Raji (cell line): ENCODE data around the gene GOPC.

Source experiments
- POLR2A ChIP-seq: IDR thresholded peaks from 2 replicates; pipeline ENCODE4 v1.6.1; 2011; ENCODE audit warnings: low read depth, low read length, control low read depth; ENCODE audit not compliant: insufficient read depth

Gene GOPC

DNA sequence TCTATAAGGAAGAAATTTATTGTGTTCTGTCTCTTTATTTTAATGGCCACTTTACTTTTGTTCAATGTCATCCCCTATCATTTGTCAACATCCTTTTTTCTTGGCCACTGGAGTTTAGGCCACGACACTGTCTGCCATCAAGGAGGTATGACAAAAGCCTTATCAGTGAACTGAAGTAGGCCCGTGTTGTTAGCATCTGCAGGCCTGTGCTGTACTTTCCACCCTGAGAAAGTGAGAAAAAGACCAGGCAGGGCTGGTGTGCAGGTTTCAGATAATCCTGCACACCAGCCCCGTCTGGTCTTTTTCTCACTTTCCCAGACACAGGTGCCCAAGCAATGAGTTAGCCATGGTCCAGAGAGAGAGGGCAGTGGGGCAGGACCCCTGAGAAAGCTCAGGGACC is 57.6 kb downstream of the GOPC start:
- TF ChIP-seq POLR2A = no peak

- no peak for TF ChIP-seq POLR2A
Observed at GRCh38 chr6:117542493-117542892, 59.8 kb downstream of the GOPC start.

DNA sequence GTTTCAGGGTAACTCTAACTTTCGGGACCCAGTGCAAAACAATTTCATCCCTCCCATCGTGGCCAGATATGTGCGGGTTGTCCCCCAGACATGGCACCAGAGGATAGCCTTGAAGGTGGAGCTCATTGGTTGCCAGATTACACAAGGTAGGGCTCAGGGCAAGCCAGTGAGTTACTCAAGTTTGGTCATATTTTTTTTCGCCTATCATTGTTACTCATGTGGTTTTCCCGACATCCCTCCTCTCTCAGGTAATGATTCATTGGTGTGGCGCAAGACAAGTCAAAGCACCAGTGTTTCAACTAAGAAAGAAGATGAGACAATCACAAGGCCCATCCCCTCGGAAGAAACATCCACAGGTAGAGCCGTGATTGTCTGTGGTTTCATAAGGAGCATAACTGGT is 61.6 kb downstream of the GOPC start:
- no peak for TF ChIP-seq POLR2A

GRCh38 chr6:117538615-117539014 is 63.7 kb downstream of the GOPC start:
- no peak for TF ChIP-seq POLR2A

GRCh38 chr6:117536317-117536716 is 66.0 kb downstream of the GOPC start:
- TF ChIP-seq POLR2A = no peak

GRCh38 chr6:117534974-117535373 is 67.3 kb downstream of the GOPC start:
- TF ChIP-seq POLR2A = no peak

DNA sequence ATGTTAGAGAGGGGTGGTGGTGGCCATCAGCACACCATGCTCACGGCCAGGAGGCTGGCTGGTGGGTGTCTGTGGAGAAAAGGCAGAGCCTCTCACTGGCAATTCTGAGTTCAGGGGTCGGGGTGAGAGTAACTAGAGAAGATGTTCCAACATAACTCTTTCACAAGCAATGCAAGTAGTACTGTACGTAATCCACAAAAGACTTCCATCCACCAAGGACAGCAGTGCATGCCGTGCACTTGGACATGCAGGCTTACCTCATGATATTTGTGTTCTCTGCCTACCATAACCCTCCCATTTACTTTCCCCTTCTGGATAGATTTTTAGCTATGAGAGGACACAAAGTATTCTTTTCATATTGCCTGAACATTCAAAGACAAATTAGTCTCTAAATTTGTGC is 68.5 kb downstream of the GOPC start:
- TF ChIP-seq POLR2A = no peak

GRCh38 chr6:117531809-117532725 is 70.2 kb downstream of the GOPC start:
- TF ChIP-seq POLR2A = no peak

DNA sequence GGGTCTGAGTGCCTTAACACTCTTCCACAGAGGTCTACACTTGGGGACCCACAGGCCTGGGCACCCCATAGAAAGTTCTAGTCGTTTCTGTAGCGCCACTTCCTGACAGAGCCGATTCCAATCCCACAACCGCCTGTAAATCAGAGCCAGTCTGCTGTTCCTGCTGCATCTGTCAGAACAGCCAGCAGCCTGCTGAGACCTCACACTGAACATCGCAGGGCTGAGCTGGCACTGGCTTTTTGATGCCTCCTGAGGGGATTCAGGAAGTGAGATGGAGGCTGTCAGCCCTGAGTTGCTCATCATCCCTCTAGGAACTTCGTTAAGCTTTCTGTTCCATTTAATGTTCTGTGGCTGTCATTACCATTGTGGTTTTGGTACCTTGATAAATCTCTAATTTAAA is 71.0 kb downstream of the GOPC start:
- no peak for TF ChIP-seq POLR2A

- no peak for TF ChIP-seq POLR2A
Observed at GRCh38 chr6:117530467-117531242, 71.7 kb downstream of the GOPC start.

DNA sequence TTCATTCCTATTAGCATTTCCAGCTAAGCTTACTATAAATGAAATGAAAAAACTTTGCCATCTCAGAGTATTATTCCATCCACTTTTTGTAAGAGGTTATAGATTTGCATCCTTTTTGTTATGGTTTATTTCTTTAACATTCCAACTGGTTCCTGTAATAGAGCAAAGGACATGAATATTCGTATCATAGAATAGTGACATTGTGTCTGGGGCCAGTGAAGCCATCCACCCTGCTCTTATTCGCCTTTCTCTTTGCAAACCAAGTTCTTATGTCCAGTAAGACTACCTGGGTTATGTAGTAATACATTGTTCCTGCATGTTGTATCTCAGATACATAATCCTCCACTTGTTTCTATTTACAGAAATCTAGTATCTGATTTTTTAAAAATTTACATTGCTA is 76.7 kb downstream of the GOPC start:
- TF ChIP-seq POLR2A = no peak

- no peak for TF ChIP-seq POLR2A
Observed at GRCh38 chr6:117521791-117522502, 80.4 kb downstream of the GOPC start.

DNA sequence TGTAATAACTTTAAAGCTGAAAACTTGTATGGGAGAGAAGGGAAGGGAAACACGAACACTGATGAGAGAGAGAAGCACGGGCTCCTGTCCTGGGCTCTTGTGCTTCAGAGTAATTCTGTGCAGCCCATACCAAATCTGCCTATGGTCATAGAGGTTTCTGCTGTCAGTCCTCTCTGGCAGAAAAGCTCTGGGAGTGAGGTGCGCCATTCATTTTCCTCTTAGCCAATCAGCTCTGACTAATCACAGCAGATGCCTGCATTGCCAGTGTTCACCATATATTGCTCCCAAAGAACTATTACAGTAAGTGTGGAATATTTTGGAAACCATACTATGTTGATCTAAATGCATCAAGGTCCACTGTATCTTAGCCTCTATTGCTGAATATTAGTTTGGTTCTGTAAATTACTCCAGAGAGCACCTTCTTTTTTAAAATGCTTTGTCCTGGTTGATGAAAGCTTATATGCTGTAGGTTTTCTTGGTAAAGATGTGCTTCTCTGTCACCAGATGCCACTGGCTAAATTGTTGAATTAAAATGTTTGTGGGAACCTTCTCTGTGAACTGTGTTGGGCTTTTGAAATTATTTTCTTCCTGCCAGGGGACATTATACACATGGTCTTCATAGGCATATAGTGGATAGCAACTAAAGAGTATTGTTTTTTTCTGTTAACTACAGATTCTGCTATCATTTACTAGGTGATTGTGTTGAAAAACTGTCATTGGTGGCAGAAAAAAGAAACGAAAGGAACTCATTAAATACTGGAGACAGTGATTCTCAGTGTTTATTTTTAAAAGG is 81.5 kb downstream of the GOPC start:
- no peak for TF ChIP-seq POLR2A

DNA sequence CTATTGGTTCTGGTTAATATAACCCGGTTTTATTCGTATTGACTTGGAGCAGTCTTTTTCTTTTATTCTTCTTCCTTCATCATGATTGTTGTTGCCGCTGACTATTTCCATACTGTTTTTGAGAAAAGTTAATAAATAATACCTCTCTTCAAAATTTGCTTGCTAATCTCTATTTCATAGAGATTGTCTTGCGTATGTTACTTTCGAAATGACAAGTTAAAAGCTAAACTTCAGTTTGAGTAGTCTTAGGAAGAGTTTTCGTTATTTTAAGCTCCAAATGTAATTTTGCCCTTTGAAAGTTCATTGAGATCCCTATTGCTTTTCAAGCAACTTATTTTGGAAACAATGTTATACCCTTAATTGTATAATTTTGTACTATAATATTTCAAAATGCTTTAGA is 83.4 kb downstream of the GOPC start:
- TF ChIP-seq POLR2A = no peak

DNA sequence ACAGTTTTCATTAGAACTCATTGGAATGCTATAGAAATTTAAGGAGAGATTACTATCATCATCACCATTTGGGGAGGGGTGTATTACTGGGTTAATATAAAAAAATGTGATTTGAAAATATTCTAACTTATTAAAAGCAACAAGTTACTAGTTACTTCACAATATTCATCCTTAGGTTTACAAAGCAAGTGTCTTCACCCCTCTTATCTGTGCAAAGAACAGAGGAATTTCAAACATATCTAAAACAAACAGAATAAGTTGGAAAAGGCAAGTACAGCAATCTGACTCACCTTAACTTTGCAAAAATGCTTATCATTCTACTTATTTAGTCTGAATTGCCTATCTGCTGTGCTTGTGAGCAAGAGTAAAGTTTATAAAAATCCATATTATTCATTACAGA is 87.0 kb downstream of the GOPC start:
- TF ChIP-seq POLR2A = no peak
